ENCODE results near the gene MTOR.
"Not testable (repeated sequence)": the region's sequence is repeated elsewhere in the genome, so short reads cannot be mapped to it uniquely, and the experiment has no call there.

Gene MTOR

DNA sequence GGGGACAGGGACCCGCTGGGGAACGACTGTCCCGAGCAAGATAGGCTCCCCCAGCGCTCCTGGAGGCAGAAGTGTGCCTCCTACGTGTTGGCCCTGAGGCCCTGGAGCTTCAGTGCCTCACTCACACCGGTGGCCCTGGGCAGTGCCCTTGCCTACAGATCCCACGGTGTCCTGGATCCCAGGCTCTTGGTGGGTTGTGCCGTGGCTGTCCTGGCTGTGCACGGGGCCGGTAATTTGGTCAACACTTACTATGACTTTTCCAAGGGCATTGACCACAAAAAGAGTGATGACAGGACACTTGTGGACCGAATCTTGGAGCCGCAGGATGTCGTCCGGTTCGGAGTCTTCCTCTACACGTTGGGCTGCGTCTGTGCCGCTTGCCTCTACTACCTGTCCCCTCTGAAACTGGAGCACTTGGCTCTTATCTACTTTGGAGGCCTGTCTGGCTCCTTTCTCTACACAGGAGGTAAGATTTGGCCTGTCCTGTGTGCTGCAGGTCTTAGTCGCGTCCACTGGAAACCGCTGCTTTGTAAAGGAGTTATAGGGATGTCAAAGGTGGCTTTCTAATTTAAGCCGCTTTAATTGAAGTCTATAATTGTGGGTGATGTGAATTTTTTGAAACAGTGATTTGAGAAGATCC lies 11.4 kb upstream of the MTOR start:
- TF ChIP-seq, protein P1, sequence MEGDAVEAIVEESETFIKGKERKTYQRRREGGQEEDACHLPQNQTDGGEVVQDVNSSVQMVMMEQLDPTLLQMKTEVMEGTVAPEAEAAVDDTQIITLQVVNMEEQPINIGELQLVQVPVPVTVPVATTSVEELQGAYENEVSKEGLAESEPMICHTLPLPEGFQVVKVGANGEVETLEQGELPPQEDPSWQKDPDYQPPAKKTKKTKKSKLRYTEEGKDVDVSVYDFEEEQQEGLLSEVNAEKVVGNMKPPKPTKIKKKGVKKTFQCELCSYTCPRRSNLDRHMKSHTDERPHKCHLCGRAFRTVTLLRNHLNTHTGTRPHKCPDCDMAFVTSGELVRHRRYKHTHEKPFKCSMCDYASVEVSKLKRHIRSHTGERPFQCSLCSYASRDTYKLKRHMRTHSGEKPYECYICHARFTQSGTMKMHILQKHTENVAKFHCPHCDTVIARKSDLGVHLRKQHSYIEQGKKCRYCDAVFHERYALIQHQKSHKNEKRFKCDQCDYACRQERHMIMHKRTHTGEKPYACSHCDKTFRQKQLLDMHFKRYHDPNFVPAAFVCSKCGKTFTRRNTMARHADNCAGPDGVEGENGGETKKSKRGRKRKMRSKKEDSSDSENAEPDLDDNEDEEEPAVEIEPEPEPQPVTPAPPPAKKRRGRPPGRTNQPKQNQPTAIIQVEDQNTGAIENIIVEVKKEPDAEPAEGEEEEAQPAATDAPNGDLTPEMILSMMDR (conservative IDR thresholded peaks at IDR 0.05) = no peak
- H3K27ac ChIP-seq = peak overlapping the region; percentile 89

DNA sequence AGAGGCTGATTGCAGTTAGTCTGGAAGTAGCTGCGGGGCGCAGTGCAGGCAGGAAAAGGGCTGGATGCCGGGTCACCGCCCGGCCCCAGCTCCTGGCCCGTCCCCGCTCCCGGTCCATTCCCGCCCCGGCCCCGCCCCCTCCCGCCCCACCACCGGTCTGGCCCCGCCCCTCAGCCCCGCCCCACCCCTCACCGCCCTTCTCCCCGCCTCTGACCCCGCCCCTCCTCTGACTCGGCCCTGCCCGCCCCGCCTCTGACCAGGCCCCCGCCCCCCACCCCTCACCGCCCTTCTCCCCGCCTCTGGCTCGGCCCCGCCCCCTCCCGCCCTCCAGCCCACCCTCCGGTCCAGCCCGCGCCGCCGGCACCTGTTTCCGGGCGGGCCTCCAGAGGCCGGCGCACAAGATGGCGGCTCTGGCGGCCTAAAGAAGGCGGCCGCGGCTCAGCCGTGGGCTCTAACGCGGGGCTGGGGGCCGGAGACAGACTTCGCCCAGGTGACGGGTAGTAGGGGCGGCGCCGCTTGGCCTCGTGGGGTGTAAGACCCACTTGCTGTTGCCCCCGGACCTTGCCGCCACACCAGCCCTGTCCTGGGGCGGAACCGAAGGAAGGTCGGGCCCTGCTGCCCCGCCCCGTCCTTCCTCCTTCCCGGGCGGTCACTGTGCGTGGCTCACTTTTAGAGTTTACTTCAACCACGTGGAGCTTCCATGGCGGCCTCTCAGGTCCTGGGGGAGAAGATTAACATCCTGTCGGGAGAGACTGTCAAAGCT lies 10.7 kb upstream of the MTOR start, which contains the start of gene UBIAD1:
UBIAD1 (plus strand) TSS at position 367 of the 763 bp plus-strand sequence; CDS start at position 701, 334 bp downstream.
- TF ChIP-seq, protein P1 (conservative IDR thresholded peaks at IDR 0.05) = no peak; the same call in 1 of the 2 replicates

DNA sequence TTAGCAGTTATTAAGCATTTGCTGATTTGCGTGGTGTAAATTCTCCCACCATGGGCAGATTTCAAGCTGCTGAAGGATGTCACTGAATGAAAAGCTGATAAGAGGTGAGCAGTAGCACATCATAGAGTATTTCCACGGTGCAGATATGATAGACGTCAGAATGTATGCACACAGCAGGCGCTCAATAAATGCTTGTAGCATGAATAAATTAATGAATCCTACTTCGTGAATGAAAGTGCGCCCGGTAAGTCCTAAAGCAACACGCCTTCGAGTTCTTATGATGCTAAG lies 10.1 kb upstream of the MTOR start:
- peak overlapping the region; percentile 45 for H3K27ac ChIP-seq

More for the DNA sequence above, 10.7 kb upstream of the MTOR start, which contains the start of gene UBIAD1:
- peak within 1 kb of the TSS; percentile 89 for H3K27ac ChIP-seq

DNA sequence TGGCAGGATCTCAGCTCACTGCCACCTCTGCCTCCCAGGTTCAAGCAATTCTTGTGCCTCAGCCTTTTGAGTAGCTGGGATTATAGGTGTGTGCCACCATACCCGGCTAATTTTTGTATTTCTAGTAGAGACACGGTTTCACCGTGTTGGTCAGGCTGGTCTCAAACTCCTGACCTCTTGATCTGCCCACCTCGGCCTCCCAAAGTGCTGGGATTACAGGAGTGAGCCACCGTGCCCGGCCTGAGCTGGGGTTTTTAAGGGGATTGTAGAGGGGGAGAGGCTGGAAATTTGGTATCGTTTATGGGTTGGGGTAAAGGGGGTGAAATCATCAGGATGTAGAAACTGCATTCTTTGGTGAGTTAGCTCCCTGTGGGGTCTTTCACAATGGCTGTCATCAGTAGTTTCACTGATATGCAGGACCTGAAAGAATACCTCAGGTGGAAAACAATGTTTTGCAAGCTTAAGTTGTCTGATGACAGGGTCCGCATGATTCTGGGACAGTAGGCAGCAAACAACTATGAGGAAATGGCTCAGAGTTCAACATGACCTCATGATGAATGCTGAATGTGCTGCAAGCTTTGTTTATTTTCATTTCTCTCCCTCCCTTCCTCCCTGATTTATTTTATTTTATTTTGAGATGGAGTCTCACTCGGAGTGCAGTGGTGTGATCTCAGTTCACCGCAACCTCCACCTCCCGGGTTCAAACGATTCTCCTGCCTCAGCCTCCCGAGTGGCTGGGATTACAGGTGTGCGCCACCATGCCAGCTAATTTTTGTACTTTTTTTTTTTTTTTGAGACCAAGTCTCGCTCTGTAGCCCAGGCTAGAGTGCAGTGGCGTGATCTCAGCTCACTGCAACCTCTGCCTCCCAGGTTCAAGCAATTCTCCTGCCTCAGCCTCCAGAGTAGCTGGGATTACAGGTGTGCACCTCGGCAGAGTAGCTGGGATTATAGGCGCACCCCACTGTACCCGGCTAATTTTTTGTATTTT lies 5.3 kb upstream of the MTOR start:
- not testable (repeated sequence) for H3K27ac ChIP-seq

More for the DNA sequence above, 10.1 kb upstream of the MTOR start:
- TF ChIP-seq, protein P1 (conservative IDR thresholded peaks at IDR 0.05) = no peak

DNA sequence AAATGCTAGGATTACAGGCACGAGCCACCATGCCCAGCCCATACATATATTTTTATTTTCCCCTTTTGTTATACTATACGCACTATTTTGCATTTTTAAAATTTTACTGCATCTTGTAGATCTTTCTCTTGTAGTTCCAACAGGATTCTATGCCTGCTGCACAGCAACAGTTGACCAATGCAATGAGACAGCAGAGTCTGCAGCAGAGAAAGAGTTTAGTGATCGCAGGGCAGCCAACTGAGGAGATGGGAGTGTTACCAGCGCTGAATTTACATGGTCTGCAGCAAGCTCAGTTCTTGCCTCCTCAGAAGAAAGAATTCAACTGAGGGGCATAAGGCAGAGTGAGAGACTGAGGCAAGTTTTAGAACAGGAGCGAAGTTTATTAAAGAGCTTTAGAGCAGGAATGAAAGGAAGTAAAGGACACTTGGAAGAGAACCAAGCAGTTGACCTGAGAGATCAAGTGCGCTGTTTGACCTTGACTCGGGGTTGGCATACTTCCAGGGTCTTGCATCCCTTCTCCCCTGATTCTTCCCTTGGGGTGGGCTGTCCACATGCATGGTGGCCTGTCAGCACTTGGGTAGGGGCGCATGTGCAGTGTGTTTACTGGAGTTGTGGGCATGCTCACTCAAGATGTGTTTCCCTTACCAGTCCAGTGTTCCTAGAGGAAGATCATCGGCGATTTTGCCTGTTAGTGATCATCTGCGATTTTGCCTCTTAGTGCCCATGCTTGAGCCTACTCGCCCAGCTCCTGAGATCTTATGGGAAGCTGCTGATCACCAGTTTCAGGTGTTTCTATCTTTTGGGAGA lies 4.1 kb upstream of the MTOR start:
- no peak overlapping the region for H3K27ac ChIP-seq
- TF ChIP-seq, protein P1 (conservative IDR thresholded peaks at IDR 0.05) = no peak

DNA sequence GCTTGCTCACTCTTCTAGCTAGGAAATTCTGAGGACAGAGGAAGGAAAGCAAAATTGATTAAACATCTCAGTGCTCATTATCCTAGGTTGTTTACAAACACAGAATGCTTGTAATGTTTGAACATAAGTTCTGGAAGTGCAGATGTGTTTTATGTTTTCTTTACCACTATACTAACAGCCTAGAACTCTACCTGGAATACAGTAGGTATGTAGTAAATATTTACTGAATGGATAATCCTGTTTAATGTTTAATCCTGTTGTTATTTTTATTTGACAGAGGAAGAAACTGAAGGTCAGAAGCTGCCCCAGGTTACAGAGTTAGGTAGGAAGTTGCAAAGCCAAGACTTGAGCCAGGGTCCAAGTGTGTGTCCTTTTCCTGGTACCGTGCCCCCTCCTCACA lies 6.1 kb downstream of the MTOR start:
- TF ChIP-seq, protein P1 (conservative IDR thresholded peaks at IDR 0.05) = no peak
- peak overlapping the region; percentile 95 for H3K27ac ChIP-seq

DNA sequence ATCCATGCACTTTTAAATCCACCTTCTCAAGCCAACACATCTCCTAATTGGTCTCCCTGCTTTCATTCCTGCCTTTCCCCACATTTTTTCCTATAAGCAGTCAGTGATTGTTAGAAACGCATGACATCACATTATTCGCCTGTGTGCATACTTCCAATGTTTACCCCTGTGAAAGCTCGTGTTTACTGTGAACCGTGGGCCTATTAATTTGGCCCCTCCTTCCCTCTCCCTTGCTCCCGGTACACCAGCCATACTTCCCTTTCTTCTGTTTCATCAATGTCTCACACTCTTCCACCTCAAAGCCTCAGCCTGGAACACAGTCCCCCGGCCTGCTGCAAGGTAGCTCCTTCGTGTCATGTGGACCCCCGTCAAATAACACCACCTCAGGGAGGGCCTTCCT lies 9.1 kb downstream of the MTOR start:
- TF ChIP-seq, protein P1 (conservative IDR thresholded peaks at IDR 0.05) = no peak

More for the DNA sequence above, 9.1 kb downstream of the MTOR start:
- H3K27ac ChIP-seq = peak overlapping the region; percentile 95
